H1 (cell line): ENCODE data around the gene CELF2. TPM values are rescaled to one million over a fixed set of nuclear protein-coding genes. Genes with fewer than 3 reads are reported as not detected.

Experiments
- CTCF ChIA-PET: fragments of 300-600 bp; sonication (Branson Sonifier 250); formaldehyde crosslinking; loops from one replicate; lab custom pipeline; 2021; ENCODE audit not compliant: partially characterized antibody; lab: Charles Lee
- POLR2A ChIA-PET: fragments of 300-600 bp; sonication (Branson Sonifier 250); formaldehyde crosslinking; loops from one replicate; lab custom pipeline; 2021; ENCODE audit warnings: inconsistent platforms; ENCODE audit not compliant: partially characterized antibody; lab: Charles Lee
- DNase-seq, 2 experiments: peaks; one replicate each; pipeline versions ENCODE4 v3.0.0 to v3.0.0-alpha.2; 2010 to 2022; ENCODE audit warnings: low spot score in 2 of 2, low read depth in 1 of 2, mixed read lengths in 1 of 2
- FAIRE-seq: peaks from 2 replicates; lab custom pipeline; 2011; peaks lifted over from hg19 to GRCh38; lab: Jason Lieb, UNC
- H2AFZ ChIP-seq: 2 replicates; pipeline ENCODE4 v1.8.1; 2012; ENCODE audit warnings: low read length, inconsistent platforms
- H2AK5ac ChIP-seq: 2 replicates; pipeline ENCODE4 v1.6.1; 2013; ENCODE audit warnings: low read depth, low read length
- H2BK120ac ChIP-seq: replicated peaks from 2 replicates; pipeline ENCODE3; 2013; ENCODE audit warnings: low read depth, low read length, inconsistent platforms
- H2BK12ac ChIP-seq: 2 replicates; pipeline ENCODE4 v1.6.1; 2013; ENCODE audit warnings: low read depth, low read length
- H2BK15ac ChIP-seq: 2 replicates; pipeline ENCODE4 v1.6.1; 2013; ENCODE audit warnings: low read length
- H2BK20ac ChIP-seq: 2 replicates; pipeline ENCODE4 v1.6.1; 2013; ENCODE audit warnings: low read length
- H2BK5ac ChIP-seq: 2 replicates; pipeline ENCODE4 v1.6.1; 2013; ENCODE audit warnings: low read depth, low read length
- H3K14ac ChIP-seq: 2 replicates; pipeline ENCODE4 v1.6.1; 2013; ENCODE audit warnings: inconsistent platforms; ENCODE audit not compliant: insufficient read length
- H3K18ac ChIP-seq: 2 replicates; pipeline ENCODE4 v1.6.1; 2013; ENCODE audit warnings: low read length; ENCODE audit errors: extremely low read depth
- H3K23ac ChIP-seq: 2 replicates; pipeline ENCODE4 v1.6.1; 2013; ENCODE audit warnings: inconsistent platforms; ENCODE audit not compliant: insufficient read length
- H3K23me2 ChIP-seq: 2 replicates; pipeline ENCODE4 v1.6.1; 2013; ENCODE audit warnings: low read depth, low read length
- H3K27ac ChIP-seq: 2 replicates; pipeline ENCODE4 v1.6.1; 2011; ENCODE audit warnings: low read depth, low read length, inconsistent platforms
- H3K27me3 ChIP-seq, 4 experiments: replicated peaks in 1 of 4; 1 replicate in 1 of 4; 2 replicates in 3 of 4; pipeline versions ENCODE4 v1.6.1 to v1.8.1; 2011 to 2013; ENCODE audit warnings: low read length in 3 of 4, mild to moderate bottlenecking in 3 of 4, inconsistent platforms in 2 of 4, mixed read lengths in 2 of 4, moderate library complexity in 1 of 4; ENCODE audit not compliant: control insufficient read depth in 3 of 4, insufficient read depth in 3 of 4; ENCODE audit errors: extremely low read depth in 1 of 4
- H3K36me3 ChIP-seq, 4 experiments: 2 replicates each; pipeline versions ENCODE4 v1.6.1 to v1.8.1; 2011 to 2013; ENCODE audit warnings: mild to moderate bottlenecking in 4 of 4, low read length in 3 of 4, moderate library complexity in 2 of 4, control low read depth in 1 of 4, inconsistent platforms in 1 of 4; ENCODE audit not compliant: insufficient read depth in 4 of 4, control insufficient read depth in 2 of 4
- H3K4ac ChIP-seq: replicated peaks from 2 replicates; pipeline ENCODE3; 2013; ENCODE audit warnings: low read length, low read depth, mixed read lengths, inconsistent platforms; ENCODE audit not compliant: insufficient read length
- H3K4me1 ChIP-seq, 4 experiments: replicated peaks in 1 of 4; 1 replicate in 1 of 4; 2 replicates in 3 of 4; pipeline versions ENCODE4 v1.6.1 to v1.8.1; 2011 to 2013; ENCODE audit warnings: low read length in 3 of 4, inconsistent platforms in 2 of 4, mixed read lengths in 1 of 4; ENCODE audit not compliant: insufficient read depth in 4 of 4, control insufficient read depth in 3 of 4
- H3K4me2 ChIP-seq, 2 experiments: 2 replicates each; pipeline versions ENCODE4 v1.6.1 to v1.8.1; 2011 to 2013; ENCODE audit warnings: low read depth in 2 of 2, low read length in 2 of 2, control low read depth in 1 of 2, inconsistent platforms in 1 of 2, mild to moderate bottlenecking in 1 of 2; ENCODE audit not compliant: insufficient read depth in 1 of 2
- H3K4me3 ChIP-seq, 4 experiments: fragments of 200-600, 300-600 bp in 1 of 4; sonication (generic), shearing (Covaris generic), sonication (Bioruptor Twin) in 1 of 4; 2 replicates each; pipeline versions ENCODE4 v1.5.1 to v1.8.1; 2011 to 2016; ENCODE audit warnings: low read length in 4 of 4, low read depth in 3 of 4, control low read depth in 2 of 4, inconsistent platforms in 2 of 4, mild to moderate bottlenecking in 2 of 4, mixed read lengths in 1 of 4, moderate library complexity in 1 of 4; ENCODE audit not compliant: insufficient read depth in 2 of 4; ENCODE audit errors: extremely low read depth in 1 of 4
- H3K56ac ChIP-seq: replicated peaks from 2 replicates; pipeline ENCODE3; 2013; ENCODE audit warnings: low read depth, mild to moderate bottlenecking, mixed read lengths, low read length, inconsistent platforms; ENCODE audit not compliant: insufficient read length
- H3K79me1 ChIP-seq: 2 replicates; pipeline ENCODE4 v1.6.1; 2013; ENCODE audit warnings: low read depth, low read length, control low read depth
- H3K79me2 ChIP-seq, 2 experiments: 2 replicates each; pipeline versions ENCODE4 v1.6.1 to v1.8.1; 2012 to 2013; ENCODE audit warnings: low read length in 2 of 2, mild to moderate bottlenecking in 2 of 2, inconsistent platforms in 1 of 2; ENCODE audit not compliant: insufficient read depth in 2 of 2, control insufficient read depth in 1 of 2
- H3K9ac ChIP-seq, 4 experiments: replicated peaks in 1 of 4; 1 replicate in 1 of 4; 2 replicates in 3 of 4; pipeline versions ENCODE4 v1.6.1 to v1.8.1; 2011 to 2013; ENCODE audit warnings: low read depth in 3 of 4, low read length in 3 of 4, control low read depth in 2 of 4, mild to moderate bottlenecking in 2 of 4, moderate library complexity in 2 of 4, inconsistent platforms in 1 of 4; ENCODE audit errors: extremely low read depth in 1 of 4
- H3K9me3 ChIP-seq, 2 experiments: 2 replicates each; pipeline versions ENCODE4 v1.6.1 to v1.8.1; 2012 to 2013; ENCODE audit warnings: mild to moderate bottlenecking in 2 of 2, moderate library complexity in 2 of 2, control low read depth in 1 of 2, inconsistent platforms in 1 of 2, low read depth in 1 of 2, low read length in 1 of 2, mixed read lengths in 1 of 2; ENCODE audit not compliant: insufficient read depth in 2 of 2
- H4K20me1 ChIP-seq, 2 experiments: replicated peaks in 1 of 2; 2 replicates each; pipeline versions ENCODE3 to v1.8.1; 2011 to 2013; ENCODE audit warnings: inconsistent platforms in 2 of 2, low read length in 2 of 2, mild to moderate bottlenecking in 1 of 2; ENCODE audit not compliant: insufficient read depth in 2 of 2, control insufficient read depth in 1 of 2
- H4K5ac ChIP-seq: 2 replicates; pipeline ENCODE4 v1.6.1; 2013; ENCODE audit warnings: low read length, low read depth, mixed read lengths, inconsistent platforms; ENCODE audit not compliant: insufficient read length
- H4K8ac ChIP-seq: 2 replicates; pipeline ENCODE4 v1.8.0; 2013; ENCODE audit warnings: mild to moderate bottlenecking, moderate library complexity, low read length, inconsistent platforms; ENCODE audit not compliant: insufficient read depth; ENCODE audit errors: extremely low read depth
- H4K91ac ChIP-seq: replicated peaks from 2 replicates; pipeline ENCODE3; 2013; ENCODE audit warnings: low read length, mixed read lengths, inconsistent platforms; ENCODE audit not compliant: insufficient read length
- BACH1 ChIP-seq: IDR thresholded peaks from 2 replicates; pipeline ENCODE4 v1.6.1; 2012; ENCODE audit warnings: low read length, improper control_type of control experiment
- CBX5 ChIP-seq: fragments of 300-800, 300-1000 bp; sonication (generic); IDR thresholded peaks from 2 replicates; pipeline ENCODE4 v1.7.1; 2016; ENCODE audit warnings: antibody characterized with exemption, low read length, low read depth
- CHD1 ChIP-seq: IDR thresholded peaks from 2 replicates; pipeline ENCODE4 v1.6.1; 2012; ENCODE audit warnings: low read depth, low read length, improper control_type of control experiment
- CREB1 ChIP-seq: IDR thresholded peaks from 2 replicates; pipeline ENCODE4 v1.6.1; 2012; ENCODE audit warnings: inconsistent platforms
- CTBP2 ChIP-seq: IDR thresholded peaks from 2 replicates; pipeline ENCODE4 v1.7.0; 2011; ENCODE audit warnings: borderline replicate concordance, mild to moderate bottlenecking, moderate library complexity, mixed read lengths, low read length; ENCODE audit not compliant: insufficient read depth, insufficient read length
- HDAC6 ChIP-seq: IDR thresholded peaks from one replicate; pipeline ENCODE4 v1.7.1; 2012; ENCODE audit warnings: low read depth, mild to moderate bottlenecking, inconsistent platforms, low read length, moderate library complexity
- JUN ChIP-seq: IDR thresholded peaks from 2 replicates; pipeline ENCODE4 v1.6.1; 2011; ENCODE audit warnings: low read depth, mild to moderate bottlenecking, improper control_type of control experiment, low read length
- KDM1A ChIP-seq: fragments of 200-600, 300-600 bp; sonication (generic); IDR thresholded peaks from 2 replicates; pipeline ENCODE4 v1.7.1; 2016; ENCODE audit warnings: mild to moderate bottlenecking, low read length, borderline replicate concordance
- KDM4A ChIP-seq: IDR thresholded peaks from one replicate; pipeline ENCODE4 v1.7.1; 2012; ENCODE audit warnings: low read depth, mild to moderate bottlenecking, moderate library complexity, low read length, inconsistent platforms; ENCODE audit not compliant: severe bottlenecking
- PHF8 ChIP-seq: fragments of 200-600 bp; sonication (generic); conservative IDR thresholded peaks from 2 replicates; pipeline ENCODE4 v1.7.1; 2012; ENCODE audit warnings: low read depth, mild to moderate bottlenecking, inconsistent platforms, low read length, moderate library complexity
- RBBP5 ChIP-seq: IDR thresholded peaks from 2 replicates; pipeline ENCODE4 v1.7.1; 2012; ENCODE audit warnings: low read depth, mild to moderate bottlenecking, inconsistent platforms, low read length, moderate library complexity, borderline replicate concordance
- SP1 ChIP-seq: IDR thresholded peaks from 2 replicates; pipeline ENCODE4 v1.6.1; 2011; ENCODE audit warnings: low read depth, low read length
- SRF ChIP-seq: IDR thresholded peaks from 2 replicates; pipeline ENCODE4 v1.6.1; 2011; ENCODE audit warnings: mild to moderate bottlenecking, low read depth, low read length, moderate library complexity
- TAF7 ChIP-seq: optimal IDR thresholded peaks from 2 replicates; pipeline ENCODE3; 2011; ENCODE audit warnings: low read depth, mild to moderate bottlenecking, inconsistent platforms, low read length, moderate library complexity, borderline replicate concordance
- YY1 ChIP-seq: IDR thresholded peaks from 2 replicates; pipeline ENCODE4 v1.6.1; 2011; ENCODE audit warnings: low read depth, mild to moderate bottlenecking, low read length
- WGBS, 2 experiments: shearing (Covaris generic) in 1 of 2; methylation state at CpG; one replicate each; pipeline versions ENCODE4 v1.1.6 to v1.1.7; 2013 to 2015; ENCODE audit warnings: low lambda C conversion rate in 2 of 2, mixed read lengths in 2 of 2, inconsistent platforms in 1 of 2, low coverage in 1 of 2, missing lambda C conversion rate in 1 of 2; ENCODE audit not compliant: insufficient replicate concordance in 2 of 2, insufficient coverage in 1 of 2, insufficient read length in 1 of 2; ENCODE audit errors: extremely low coverage in 1 of 2, missing lambda C conversion rate in 1 of 2; 5-methylcytosine and 5-hydroxymethylcytosine counted together
- polyA plus RNA-seq, 7 experiments: library from polyadenylated mRNA; depleted of rRNA in 3 of 7; stranded (reverse) in 5 of 7; unstranded in 2 of 7; fragments of >200 nt in 5 of 7; fragments of 200-250 nt in 2 of 7; gene quantifications; 1 replicate in 5 of 7; 2 replicates in 1 of 7; 4 replicates in 1 of 7; pipeline versions ENCODE4 v1.2.1 to v1.2.3, GENCODE V29; 2011 to 2013; ENCODE audit warnings: missing spikeins in 2 of 7, mixed read lengths in 2 of 7
- total RNA-seq: library from RNA; stranded (reverse); fragmentation: NEBNext Ultra II Directional; extraction: Animal tissue kit (Norgen Biotek cat#: 25700); gene quantifications from 2 replicates; pipeline ENCODE4 v1.2.1, GENCODE V29; 2021

CELF2 gene
- total and polyA plus RNA-seq, 2 of the 8 experiments (the other 6 are each of a cell fraction or from before 2014, with no cell fraction given): 18.3 to 22.7 TPM

DNA sequence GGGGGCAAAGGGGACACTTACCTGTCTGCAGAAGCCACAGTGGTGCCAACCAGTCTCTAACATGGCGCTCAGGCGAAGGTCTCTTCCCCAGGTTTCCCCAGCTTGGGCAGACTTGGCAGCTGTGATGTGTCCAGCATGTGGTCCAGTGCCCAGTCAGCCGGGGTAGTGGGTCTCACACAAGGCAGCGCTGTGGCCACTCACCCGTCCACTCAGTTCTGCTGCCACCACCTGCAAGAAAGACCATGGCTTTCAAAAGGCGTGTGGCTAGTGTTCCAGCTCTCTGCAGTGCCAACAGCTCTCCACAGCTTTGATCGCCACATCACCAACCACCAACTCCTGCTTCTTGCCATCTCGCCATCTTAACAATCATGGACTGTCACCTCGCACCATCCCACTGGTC, 334.1 kb downstream of the CELF2 start:
- no peak for FAIRE-seq
- POLR2A ChIA-PET: no interaction called here
- no peak overlapping the region for H3K56ac ChIP-seq

More for the DNA sequence above, 334.1 kb downstream of the CELF2 start:
- Histone ChIP-seq H3K36me3 (no peaks in the 10 kb centered on the region), H3K79me1 (no peaks in the 10 kb centered on the region), H3K4me3 (no peak overlapping the region), H3K27me3 (no peaks in the 10 kb centered on the region), H4K91ac (no peak overlapping the region), H3K9me3 (peaks cover 2 to 5% of the 10 kb centered on the region in 2 experiments; a peak in 2 of 4 replicates), H2BK20ac (no peak overlapping the region), H3K23ac (no peak overlapping the region), H3K4ac (no peak overlapping the region), H3K14ac (no peak overlapping the region), H3K4me2 (no peak overlapping the region), H4K5ac (no peak overlapping the region), H4K20me1 (no peaks in the 10 kb centered on the region), H3K27ac (no peak overlapping the region), H2BK5ac (no peak overlapping the region), H3K9ac (no peak overlapping the region), H3K4me1 (no peaks in the 10 kb centered on the region), H3K79me2 (no peaks in the 10 kb centered on the region), H2BK120ac (no peak overlapping the region), H2AFZ (no peak overlapping the region), H3K23me2 (no peaks in the 10 kb centered on the region), H3K18ac (no peak overlapping the region), H2AK5ac (no peak overlapping the region), H4K8ac (no peak overlapping the region), H2BK15ac (no peak overlapping the region), H2BK12ac (no peak overlapping the region)
- no peak for TF ChIP-seq CHD1
- no peak for TF ChIP-seq PHF8
- no peak for TF ChIP-seq TAF7
- TF ChIP-seq JUN: no peak
- TF ChIP-seq CTBP2: no peak
- TF ChIP-seq HDAC6: no peak
- no peak for TF ChIP-seq CREB1
- TF ChIP-seq KDM4A: no peak
- TF ChIP-seq SP1: no peak
- TF ChIP-seq BACH1: no peak
- no peak for TF ChIP-seq SRF
- no peak for TF ChIP-seq RBBP5
- no peak for TF ChIP-seq KDM1A
- no peak for TF ChIP-seq CBX5
- TF ChIP-seq YY1: no peak
- CTCF ChIA-PET: no interaction called here
- WGBS, 2 experiments: 96% methylated on average over 9 of the region's 9 CpGs; no CpG with 5 or more reads in 1 of the 2 experiments
- no peak for DNase-seq
